IMR-90 (cell line): ENCODE results near the gene RASSF4. TPM values are rescaled to one million over a fixed set of nuclear protein-coding genes. Genes with fewer than 3 reads are reported as not detected.

Experiments
- ATAC-seq: fragments of 200-7000 bp; cut with Tn5 transposase; 2 replicates; pipeline ENCODE4 v1.9.1; 2020; ENCODE audit warnings: low read depth, mild to moderate bottlenecking, moderate library complexity
- BruUV-seq: library from RNA; stranded (reverse); fragments of 400-500 nt; replicated peaks from 2 replicates; lab custom pipeline; 2021; lab: Mats Ljungman, UMichigan
- CTCF ChIA-PET: fragments of 300-600 bp; formaldehyde crosslinking; extraction: SDS; loops from one replicate; lab custom pipeline; 2021; ENCODE audit warnings: antibody characterized with exemption; lab: Yijun Ruan, JAX
- POLR2A ChIA-PET: fragments of 300-600 bp; sonication (Branson Sonifier 250); formaldehyde crosslinking; loops from one replicate; lab custom pipeline; 2022; ENCODE audit warnings: antibody characterized with exemption; ENCODE audit not compliant: unreplicated experiment; lab: Charles Lee
- DNase-seq: peaks from one replicate; pipeline ENCODE4 v3.0.0; 2013
- H2AFZ ChIP-seq: replicated peaks from 2 replicates; pipeline ENCODE3; 2013; ENCODE audit warnings: low read length, mild to moderate bottlenecking; ENCODE audit not compliant: poor library complexity
- H2AK5ac ChIP-seq: 2 replicates; pipeline ENCODE4 v1.6.1; 2013; ENCODE audit warnings: low read depth, low read length, inconsistent platforms
- H2AK9ac ChIP-seq: replicated peaks from 2 replicates; pipeline ENCODE3; 2013; ENCODE audit warnings: mild to moderate bottlenecking, low read depth, low read length, moderate library complexity; ENCODE audit not compliant: poor library complexity
- H2BK120ac ChIP-seq: 2 replicates; pipeline ENCODE4 v1.6.1; 2013; ENCODE audit warnings: low read depth, low read length, inconsistent platforms
- H2BK15ac ChIP-seq: 3 replicates; pipeline ENCODE4 v1.6.1; 2013; ENCODE audit warnings: low read depth, low read length, inconsistent platforms
- H2BK20ac ChIP-seq: 2 replicates; pipeline ENCODE4 v1.6.1; 2013; ENCODE audit warnings: low read depth, mild to moderate bottlenecking, inconsistent platforms, low read length, moderate library complexity
- H2BK5ac ChIP-seq: 2 replicates; pipeline ENCODE4 v1.6.1; 2013; ENCODE audit warnings: mild to moderate bottlenecking, low read depth, low read length, inconsistent platforms; ENCODE audit not compliant: poor library complexity, severe bottlenecking
- H3K14ac ChIP-seq: replicated peaks from 2 replicates; pipeline ENCODE4 v1.6.1; 2013; ENCODE audit warnings: low read depth, low read length, inconsistent platforms
- H3K18ac ChIP-seq: 2 replicates; pipeline ENCODE4 v1.6.1; 2013; ENCODE audit warnings: low read depth, low read length, control low read depth
- H3K23ac ChIP-seq: 2 replicates; pipeline ENCODE4 v1.6.1; 2013; ENCODE audit warnings: low read depth, low read length, inconsistent platforms
- H3K27ac ChIP-seq: 2 replicates; pipeline ENCODE4 v1.5.1; 2013; ENCODE audit warnings: mild to moderate bottlenecking, control low read depth, low read length; ENCODE audit not compliant: insufficient read depth
- H3K27me3 ChIP-seq: 2 replicates; pipeline ENCODE4 v1.6.1; 2013; ENCODE audit warnings: low read length; ENCODE audit not compliant: control insufficient read depth, insufficient read depth
- H3K36me3 ChIP-seq: 2 replicates; pipeline ENCODE4 v1.6.1; 2013; ENCODE audit warnings: low read length, mixed read lengths; ENCODE audit not compliant: control insufficient read depth, insufficient read depth
- H3K4ac ChIP-seq: 2 replicates; pipeline ENCODE4 v1.6.1; 2013; ENCODE audit warnings: low read depth, low read length, inconsistent platforms
- H3K4me1 ChIP-seq: 2 replicates; pipeline ENCODE4 v1.6.1; 2013; ENCODE audit warnings: low read length, mixed read lengths; ENCODE audit not compliant: control insufficient read depth, insufficient read depth
- H3K4me2 ChIP-seq: 2 replicates; pipeline ENCODE4 v1.6.1; 2013; ENCODE audit warnings: low read depth, mild to moderate bottlenecking, control low read depth, low read length, moderate library complexity
- H3K4me3 ChIP-seq: 2 replicates; pipeline ENCODE4 v1.5.1; 2013; ENCODE audit warnings: low read depth, mild to moderate bottlenecking, control low read depth, low read length, moderate library complexity; ENCODE audit not compliant: insufficient read depth
- H3K56ac ChIP-seq: 2 replicates; pipeline ENCODE4 v1.6.1; 2013; ENCODE audit warnings: low read length, inconsistent platforms; ENCODE audit not compliant: insufficient read depth; ENCODE audit errors: extremely low read depth
- H3K79me1 ChIP-seq, 2 experiments: 2 replicates each; pipeline ENCODE4 v1.6.1; 2013; ENCODE audit warnings: low read length in 2 of 2, inconsistent platforms in 1 of 2, low read depth in 1 of 2
- H3K9ac ChIP-seq: 2 replicates; pipeline ENCODE4 v1.6.1; 2013; ENCODE audit warnings: low read depth, low read length, control low read depth
- H3K9me1 ChIP-seq: 2 replicates; pipeline ENCODE4 v1.6.1; 2013; ENCODE audit warnings: low read length, inconsistent platforms; ENCODE audit not compliant: insufficient read depth
- H3K9me3 ChIP-seq: 2 replicates; pipeline ENCODE4 v1.6.1; 2013; ENCODE audit warnings: low read length; ENCODE audit not compliant: control insufficient read depth, insufficient read depth
- H4K20me1 ChIP-seq: 2 replicates; pipeline ENCODE4 v1.6.1; 2013; ENCODE audit warnings: low read length, inconsistent platforms; ENCODE audit not compliant: insufficient read depth
- H4K5ac ChIP-seq: 2 replicates; pipeline ENCODE4 v1.6.1; 2013; ENCODE audit warnings: mild to moderate bottlenecking, low read depth, low read length, control low read depth
- H4K8ac ChIP-seq, 2 experiments: 2 replicates each; pipeline ENCODE4 v1.6.1; 2013; ENCODE audit warnings: low read depth in 2 of 2, low read length in 2 of 2, control low read depth in 1 of 2, inconsistent platforms in 1 of 2
- H4K91ac ChIP-seq: 2 replicates; pipeline ENCODE4 v1.6.1; 2013; ENCODE audit warnings: low read depth, low read length, inconsistent platforms; ENCODE audit not compliant: insufficient read depth
- MAFK ChIP-seq: IDR thresholded peaks from 2 replicates; pipeline ENCODE4 v1.6.1; 2012; ENCODE audit warnings: low read depth, low read length, improper control_type of control experiment
- WGBS, 2 experiments: methylation state at CpG; one replicate each; pipeline versions ENCODE4 v1.1.5 to v1.1.7; 2013; ENCODE audit warnings: missing lambda C conversion rate in 2 of 2; ENCODE audit not compliant: insufficient read length in 1 of 2; ENCODE audit errors: extremely low coverage in 2 of 2; 5-methylcytosine and 5-hydroxymethylcytosine counted together
- dilution Hi-C: fragments of 300-500 bp; cut with HindIII; formaldehyde crosslinking; loops from one replicate; pipeline ENCODE4 v1.14.3; 2018; ENCODE audit warnings: low sequenced_read_pairs; ENCODE audit not compliant: unreplicated experiment
- in situ Hi-C: fragments of 300-500 bp; cut with MboI; formaldehyde crosslinking; loops from 3 replicates; pipeline ENCODE4 v1.14.3; 2019; ENCODE audit warnings: low sequenced_read_pairs, inconsistent platforms, mixed read lengths
- intact Hi-C: fragments of 100-400 bp; cut with micrococcal nuclease; formaldehyde crosslinking; loops from 2 replicates; pipeline ENCODE4 v1.10.0; 2022
- polyA plus RNA-seq, 3 experiments: library from polyadenylated mRNA; depleted of rRNA; stranded (reverse); fragments of >200 nt; gene quantifications; 2 replicates each; pipeline ENCODE4 v1.2.3, GENCODE V29; 2012; ENCODE audit warnings: low replicate concordance in 1 of 3
- total RNA-seq: library from RNA; depleted of rRNA; stranded (reverse); fragments of >200 nt; gene quantifications from 2 replicates; pipeline ENCODE4 v1.2.3, GENCODE V29; 2012

The RASSF4 gene
- total and polyA plus RNA-seq, 2 of the 4 experiments (the other 2 are of a cell fraction), result 5.9 to 8.6 TPM

DNA sequence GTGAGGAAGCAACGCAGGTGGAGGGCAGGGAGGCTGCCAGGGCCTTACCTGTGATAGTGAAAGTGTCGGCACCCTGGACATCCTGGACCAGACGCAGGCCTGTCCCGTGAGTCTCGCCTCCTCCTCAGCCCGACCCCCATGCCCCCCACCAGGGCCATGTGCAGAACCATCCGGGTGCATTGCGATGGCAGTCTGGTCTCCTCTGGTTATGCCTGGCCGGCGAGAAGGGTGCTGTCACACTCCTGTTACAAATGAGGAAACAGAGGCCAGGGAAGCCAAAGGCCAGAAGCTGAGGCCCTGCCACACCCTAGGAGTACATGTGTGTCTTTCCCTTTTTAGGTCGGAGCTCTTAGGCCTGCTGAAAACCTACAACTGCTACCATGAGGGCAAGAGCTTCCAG is 11.8 kb downstream of the RASSF4 start:
- H4K8ac ChIP-seq, result no peak overlapping the region
- dilution Hi-C loops, result no loop called here
- no peak for TF ChIP-seq MAFK
- H3K4ac ChIP-seq, result no peak overlapping the region
- 91% methylated on average over 6 of the region's 11 CpGs; no CpG with 5 or more reads in 1 of the 2 experiments for WGBS, 2 experiments
- H3K9me3 ChIP-seq, result no peaks in the 10 kb centered on the region
- peaks cover 9% of the 10 kb centered on the region for H3K9me1 ChIP-seq
- no TSS peak for BruUV-seq
- DNase-seq (no peak), ATAC-seq (no peak)
- no peak overlapping the region for H3K4me2 ChIP-seq
- H2AFZ ChIP-seq, result no peak overlapping the region
- peaks cover 0 to 33% of the 10 kb centered on the region in 2 experiments; a peak in 2 of 4 replicates for H3K79me1 ChIP-seq
- H3K36me3 ChIP-seq, result peaks cover 12% of the 10 kb centered on the region; the same call in 1 of the 2 replicates
- no peak overlapping the region for H4K5ac ChIP-seq
- H2BK5ac ChIP-seq, result no peak overlapping the region
- H2BK20ac ChIP-seq, result no peak overlapping the region
- H3K56ac ChIP-seq, result no peak overlapping the region
- H3K14ac ChIP-seq, result no peak overlapping the region
- peaks cover 31% of the 10 kb centered on the region for H3K4me1 ChIP-seq
- H3K23ac ChIP-seq, result no peak overlapping the region
- ChIA-PET CTCF (no interaction called here), POLR2A (no interaction called here)
- H2BK15ac ChIP-seq, result no peak overlapping the region
- H3K9ac ChIP-seq, result no peak overlapping the region
- H3K27ac ChIP-seq, result no peak overlapping the region
- in situ Hi-C loops, result no loop called here
- H4K91ac ChIP-seq, result no peak overlapping the region
- no peak overlapping the region for H3K18ac ChIP-seq
- intact Hi-C loops, result no loop called here
- no peak overlapping the region for H3K4me3 ChIP-seq
- no peaks in the 10 kb centered on the region; the same call in 1 of the 2 replicates for H4K20me1 ChIP-seq
- no peak overlapping the region for H2AK9ac ChIP-seq
- no peak overlapping the region for H2BK120ac ChIP-seq
- H2AK5ac ChIP-seq, result no peak overlapping the region
- H3K27me3 ChIP-seq, result no peaks in the 10 kb centered on the region
